Measurements from ENCODE around the gene PTPRN2. TPM values are rescaled to one million over a fixed set of nuclear protein-coding genes. Genes with fewer than 3 reads are reported as not detected.

Gene PTPRN2
- total and polyA plus RNA-seq, 2 donors from 2014 or later = 4.8 to 6.2 TPM

DNA sequence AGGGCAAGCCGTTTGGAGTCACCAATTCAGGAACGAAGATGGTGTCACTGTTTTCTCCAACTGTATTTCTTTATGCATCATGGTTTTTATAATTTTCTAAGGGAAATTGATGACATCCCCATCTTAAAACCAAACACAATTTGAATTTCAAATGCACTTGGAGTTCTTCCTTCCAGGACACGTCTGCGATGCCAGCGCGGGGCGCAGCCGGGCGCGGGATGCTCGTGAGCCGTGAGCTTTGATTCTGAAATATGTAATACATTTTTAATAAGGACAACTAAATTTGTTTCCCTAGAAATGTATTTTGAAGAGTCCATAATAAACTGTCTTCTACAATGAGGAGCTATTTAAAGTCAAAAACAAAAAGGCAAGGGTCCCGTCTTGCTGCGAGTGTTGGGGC, 758.7 kb downstream of the PTPRN2 start:
- Histone ChIP-seq H3K36me3 (ENCODE audit: control insufficient read depth in 2 of 3, insufficient read depth in 3 of 3, low read length in 3 of 3) (no peaks in the 10 kb centered on the region), H3K4me3 (ENCODE audit: low read length in 3 of 3) (no peak overlapping the region), H3K4me1 (ENCODE audit: control insufficient read depth in 2 of 3, insufficient read depth in 2 of 3, low read depth in 1 of 3, low read length in 3 of 3) (no peaks in the 10 kb centered on the region), H3K27me3 (ENCODE audit: control insufficient read depth, insufficient read depth, low read length) (no peaks in the 10 kb centered on the region), H3K27ac (ENCODE audit: low read depth in 2 of 2, low read length in 2 of 2) (no peak overlapping the region), H3K9ac (ENCODE audit: low read length in 3 of 3) (no peak overlapping the region), H3K9me3 (ENCODE audit: control insufficient read depth in 2 of 3, insufficient read depth in 1 of 3, low read length in 3 of 3) (no peaks in the 10 kb centered on the region)
- TF ChIP-seq CTCF (IDR thresholded peaks at IDR 0.05; ENCODE audit: borderline replicate concordance, extremely low read depth, insufficient read depth) = no peak
- DNase-seq (no peak), FAIRE-seq (no peak)
- intact Hi-C loops (cut with DNase I) = no loop called here

GRCh38 chr7:157828190-157828589, 759.4 kb downstream of the PTPRN2 start:
- intact Hi-C loops (cut with DNase I) = no loop called here
- Histone ChIP-seq H3K4me1 (ENCODE audit: control insufficient read depth in 2 of 3, insufficient read depth in 2 of 3, low read depth in 1 of 3, low read length in 3 of 3) (no peaks in the 10 kb centered on the region), H3K27ac (ENCODE audit: low read depth in 2 of 2, low read length in 2 of 2) (no peak overlapping the region), H3K27me3 (ENCODE audit: control insufficient read depth, insufficient read depth, low read length) (no peaks in the 10 kb centered on the region), H3K4me3 (ENCODE audit: low read length in 3 of 3) (no peak overlapping the region), H3K36me3 (ENCODE audit: control insufficient read depth in 2 of 3, insufficient read depth in 3 of 3, low read length in 3 of 3) (no peaks in the 10 kb centered on the region), H3K9ac (ENCODE audit: low read length in 3 of 3) (no peak overlapping the region), H3K9me3 (ENCODE audit: control insufficient read depth in 2 of 3, insufficient read depth in 1 of 3, low read length in 3 of 3) (no peaks in the 10 kb centered on the region)
- FAIRE-seq = no peak
- no peak for TF ChIP-seq CTCF (IDR thresholded peaks at IDR 0.05; ENCODE audit: borderline replicate concordance, extremely low read depth, insufficient read depth)
- DNase-seq = peak in 1 of 5 donors; percentile 29

DNA sequence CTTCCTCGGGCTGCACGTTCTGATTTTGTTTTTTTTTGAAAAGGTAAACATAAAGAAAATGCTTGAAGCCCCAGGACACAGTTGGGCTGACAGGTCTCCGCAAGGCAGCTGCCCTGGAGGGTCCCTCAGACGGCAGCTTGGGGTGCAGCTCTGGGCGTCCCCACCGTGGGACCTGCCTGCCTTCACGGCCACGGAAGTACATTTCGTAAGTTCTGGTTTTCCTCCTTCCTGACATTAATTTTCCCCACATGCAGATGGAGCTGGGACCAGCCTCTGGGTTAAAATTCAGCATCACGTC, 759.8 kb downstream of the PTPRN2 start:
- no peak for TF ChIP-seq CTCF (IDR thresholded peaks at IDR 0.05; ENCODE audit: borderline replicate concordance, extremely low read depth, insufficient read depth)
- Histone ChIP-seq H3K27me3 (ENCODE audit: control insufficient read depth, insufficient read depth, low read length) (no peaks in the 10 kb centered on the region), H3K4me1 (ENCODE audit: control insufficient read depth in 2 of 3, insufficient read depth in 2 of 3, low read depth in 1 of 3, low read length in 3 of 3) (no peaks in the 10 kb centered on the region), H3K9ac (ENCODE audit: low read length in 3 of 3) (no peak overlapping the region), H3K9me3 (ENCODE audit: control insufficient read depth in 2 of 3, insufficient read depth in 1 of 3, low read length in 3 of 3) (no peaks in the 10 kb centered on the region), H3K4me3 (ENCODE audit: low read length in 3 of 3) (no peak overlapping the region), H3K27ac (ENCODE audit: low read depth in 2 of 2, low read length in 2 of 2) (no peak overlapping the region), H3K36me3 (ENCODE audit: control insufficient read depth in 2 of 3, insufficient read depth in 3 of 3, low read length in 3 of 3) (no peaks in the 10 kb centered on the region)
- FAIRE-seq (no peak), DNase-seq (peak in 1 of 5 donors; percentile 40)
- intact Hi-C loops (cut with DNase I) = no loop called here

Data from kidney (tissue), 14 donors.